Left lobe of liver (tissue), 2 donors: ENCODE measurements around the gene BZW2. TPM values are rescaled to one million over a fixed set of nuclear protein-coding genes. Genes with fewer than 3 reads are reported as not detected.

Source experiments
- ATAC-seq: fragments of 200-7000 bp; cut with Tn5 transposase; one replicate; pipeline ENCODE4 v1.9.1; 2020; ENCODE audit warnings: mild to moderate bottlenecking, moderate library complexity
- DNase-seq: peaks from one replicate; pipeline ENCODE4 v3.0.0-alpha.2; 2020; ENCODE audit warnings: low spot score
- total RNA-seq: library from RNA; stranded (reverse); gene quantifications from one replicate; pipeline ENCODE4 v1.2.1, GENCODE V29; 2021
- donor health status: DM: no; HTN: no; CAD: no; lungs with moderate emphysema.
- donor health status: DM: no; HTN: yes; CAD: no.

Gene BZW2
- total RNA-seq, 1 donor from 2014 or later, result 8.4 TPM

GRCh38 chr7:16745645-16746044 lies 99.7 kb downstream of the BZW2 start:
- DNase-seq, result no peak
- ATAC-seq, result no peak

DNA sequence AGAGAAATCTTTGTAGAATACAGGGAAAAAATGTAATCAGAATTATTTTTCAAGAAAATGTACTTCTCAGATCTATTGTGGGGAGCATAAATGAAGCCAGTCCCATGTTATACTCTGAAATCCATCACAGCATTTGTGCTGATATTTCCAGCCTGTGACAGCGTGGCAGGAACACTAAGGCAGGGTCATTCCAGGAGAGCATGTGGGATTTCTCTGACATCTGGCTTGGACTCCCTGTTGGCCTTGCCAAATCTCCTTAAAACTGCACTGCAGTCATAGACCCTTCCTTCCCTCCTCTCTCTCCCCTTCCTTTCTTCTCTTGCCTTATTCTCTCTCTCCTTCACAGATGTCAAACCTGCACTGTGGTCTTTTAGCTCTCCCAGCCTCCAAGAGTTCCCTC lies 101.1 kb downstream of the BZW2 start:
- ATAC-seq (peak; percentile 57), DNase-seq (no peak)

DNA sequence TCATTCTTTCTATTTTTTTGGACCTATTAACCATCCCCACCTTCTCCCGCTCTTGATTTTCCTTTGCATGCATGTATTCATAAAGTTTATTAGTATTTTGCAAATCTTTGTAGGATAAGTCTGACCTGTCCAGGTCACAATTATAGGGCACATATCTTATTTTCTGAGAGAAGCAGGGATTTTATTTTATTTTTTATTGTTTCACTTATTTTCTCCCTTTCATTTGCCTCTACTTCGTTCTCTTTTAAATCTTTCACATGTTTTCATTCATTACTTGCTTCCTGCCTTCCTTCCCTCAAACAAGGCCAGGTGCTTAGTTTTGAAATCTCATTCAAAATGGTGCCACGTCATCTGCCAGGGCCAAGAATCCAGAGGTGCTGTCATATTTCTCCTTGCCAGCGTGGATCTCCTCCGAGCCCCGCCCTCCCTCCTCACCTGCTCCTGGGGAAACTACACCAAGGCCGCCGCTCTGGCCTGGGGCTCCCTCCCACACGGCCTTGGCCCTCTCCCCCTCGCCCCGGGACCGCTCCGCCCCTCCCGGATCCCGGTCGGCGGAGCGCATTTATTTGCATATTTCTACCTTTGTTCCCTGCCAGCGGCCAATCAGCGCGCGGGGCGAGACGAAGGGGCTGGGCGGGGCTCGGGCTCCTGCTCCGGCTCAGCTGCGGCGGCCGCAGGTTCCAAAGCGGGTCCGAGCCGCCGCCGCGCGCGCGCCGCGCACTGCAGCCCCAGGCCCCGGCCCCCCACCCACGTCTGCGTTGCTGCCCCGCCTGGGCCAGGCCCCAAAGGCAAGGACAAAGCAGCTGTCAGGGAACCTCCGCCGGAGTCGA lies 107.3 kb downstream of the BZW2 start, which contains the start of gene TSPAN13:
TSPAN13 (plus strand) TSS at position 654 of the 830 bp plus-strand sequence. CDS start 213 bp downstream, outside the sequence.
- ATAC-seq, result peak; percentile 96
- DNase-seq, result peak; percentile 95

- DNase-seq (peak; percentile 56), ATAC-seq (peak; percentile 55)
Observed at GRCh38 chr7:16753932-16754855, 108.2 kb downstream of the BZW2 start.

- ATAC-seq (no peak), DNase-seq (no peak)
Observed at GRCh38 chr7:16754856-16755317, 108.9 kb downstream of the BZW2 start.

- DNase-seq (no peak), ATAC-seq (no peak)
Observed at GRCh38 chr7:16755397-16755796, 109.4 kb downstream of the BZW2 start.

Other genes with a start within 250 kb of the BZW2 start
- 2.2 TPM for gene CRPPA, start 224.6 kb upstream of the BZW2 start, total RNA-seq
- gene SOSTDC1, start 180.4 kb upstream of the BZW2 start, total RNA-seq, result not detected
- gene LRRC72, start 119.4 kb upstream of the BZW2 start, total RNA-seq, result not detected
- 8.0 TPM for gene ANKMY2, start 427 bp upstream of the BZW2 start, total RNA-seq
- gene TSPAN13, start 107.6 kb downstream of the BZW2 start, total RNA-seq, result 41.3 TPM
- 1.2 TPM for gene AGR2, start 158.8 kb downstream of the BZW2 start, total RNA-seq
- gene AGR3, start 235.8 kb downstream of the BZW2 start, total RNA-seq, result 0.28 TPM